Lower leg skin (tissue), 3 donors: ENCODE measurements around the gene GABPB2.

Experiments used
- POLR2A ChIP-seq, 2 donors: fragments of 450-650 bp; IDR thresholded peaks; one replicate each; pipeline ENCODE4 v1.6.1; 2016 to 2017; ENCODE audit warnings: antibody characterized with exemption in 2 of 2, mild to moderate bottlenecking in 1 of 2, moderate library complexity in 1 of 2
- TF ChIP-seq, protein P1 (sequence below), 3 donors: fragments of 450-650 bp; IDR thresholded peaks; one replicate each; pipeline ENCODE4 v1.5.1; 2016; ENCODE audit warnings: antibody characterized with exemption in 3 of 3, mild to moderate bottlenecking in 3 of 3, moderate library complexity in 2 of 3

DNA sequence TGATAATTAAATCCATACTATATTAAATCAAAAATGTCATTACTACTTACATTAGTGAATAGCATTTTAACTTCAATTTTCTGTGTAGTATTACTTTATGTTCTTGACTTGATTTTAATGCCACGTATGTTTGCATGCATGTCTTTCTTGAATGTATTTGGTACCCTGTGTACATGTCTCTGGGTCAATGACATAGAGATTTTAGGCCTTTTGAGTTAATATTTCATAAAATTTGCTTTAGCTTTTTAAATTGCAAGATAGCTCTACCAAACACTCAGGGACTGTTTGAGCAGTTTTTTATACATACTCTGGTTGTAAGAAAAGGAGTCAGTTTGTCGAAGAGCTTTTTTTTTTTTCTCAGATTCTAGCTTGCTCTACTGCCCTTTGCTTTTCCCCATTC is 8.9 kb upstream of the GABPB2 start:
- TF ChIP-seq, protein P1, sequence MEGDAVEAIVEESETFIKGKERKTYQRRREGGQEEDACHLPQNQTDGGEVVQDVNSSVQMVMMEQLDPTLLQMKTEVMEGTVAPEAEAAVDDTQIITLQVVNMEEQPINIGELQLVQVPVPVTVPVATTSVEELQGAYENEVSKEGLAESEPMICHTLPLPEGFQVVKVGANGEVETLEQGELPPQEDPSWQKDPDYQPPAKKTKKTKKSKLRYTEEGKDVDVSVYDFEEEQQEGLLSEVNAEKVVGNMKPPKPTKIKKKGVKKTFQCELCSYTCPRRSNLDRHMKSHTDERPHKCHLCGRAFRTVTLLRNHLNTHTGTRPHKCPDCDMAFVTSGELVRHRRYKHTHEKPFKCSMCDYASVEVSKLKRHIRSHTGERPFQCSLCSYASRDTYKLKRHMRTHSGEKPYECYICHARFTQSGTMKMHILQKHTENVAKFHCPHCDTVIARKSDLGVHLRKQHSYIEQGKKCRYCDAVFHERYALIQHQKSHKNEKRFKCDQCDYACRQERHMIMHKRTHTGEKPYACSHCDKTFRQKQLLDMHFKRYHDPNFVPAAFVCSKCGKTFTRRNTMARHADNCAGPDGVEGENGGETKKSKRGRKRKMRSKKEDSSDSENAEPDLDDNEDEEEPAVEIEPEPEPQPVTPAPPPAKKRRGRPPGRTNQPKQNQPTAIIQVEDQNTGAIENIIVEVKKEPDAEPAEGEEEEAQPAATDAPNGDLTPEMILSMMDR (IDR thresholded peaks at IDR 0.05): no peak
- TF ChIP-seq POLR2A (IDR thresholded peaks at IDR 0.05): no peak
